AG04449 (cell line): ENCODE results near the gene BRDT.

Experiments used
- CTCF ChIA-PET: fragments of 350-600 bp; formaldehyde crosslinking; extraction: SDS; loops from one replicate; lab custom pipeline; 2021; ENCODE audit warnings: antibody characterized with exemption; lab: Yijun Ruan, JAX
- POLR2A ChIA-PET: fragments of 400-600, 350-600 bp; formaldehyde crosslinking; extraction: SDS; loops from one replicate; lab custom pipeline; 2020; ENCODE audit warnings: antibody characterized with exemption, inconsistent platforms; lab: Yijun Ruan, JAX
- DNase-seq: peaks from one replicate; pipeline ENCODE4 v3.0.0-alpha.2; 2010; ENCODE audit warnings: low read depth, low spot score
- H3K4me3 ChIP-seq: 2 replicates; pipeline ENCODE4 v1.5.1; 2011; ENCODE audit warnings: low read depth, mild to moderate bottlenecking, control low read depth, low read length
- CTCF ChIP-seq: IDR thresholded peaks from one replicate; pipeline ENCODE4 v1.5.1; 2011; ENCODE audit warnings: mild to moderate bottlenecking, moderate library complexity, low read length, control low read depth, inconsistent platforms; ENCODE audit not compliant: insufficient read depth; ENCODE audit errors: missing control alignments

The BRDT gene

GRCh38 chr1:91949356-91949699, at the start of gene BRDT:
Gene BRDT, plus strand, starts transcription at chr1:91949401. Its CDS starts 13,354 bp downstream, at chr1:91962755.
- TF ChIP-seq CTCF: no peak
- CTCF ChIA-PET: no interaction called here
- H3K4me3 ChIP-seq: no peak within 1 kb of the TSS
- no peak for DNase-seq
- POLR2A ChIA-PET: no interaction called here

- POLR2A ChIA-PET: interaction anchor here (0.6 kb wide), 1 partner anchor 15 kb away, joined by 3 read pairs; no protein-coding TSS in a partner anchor
- DNase-seq: peak; percentile 77
- no peak for TF ChIP-seq CTCF
- no peak overlapping the region for H3K4me3 ChIP-seq
- CTCF ChIA-PET: interaction anchor here (1.1 to 5.5 kb wide), 6 partner anchors 9 to 388 kb away, joined by 3 to 27 read pairs (median 4); partner anchors contain the start of gene TGFBR3
Measured at GRCh38 chr1:91900562-91900961, 48.6 kb upstream of the BRDT start.

- no peak for TF ChIP-seq CTCF
- CTCF ChIA-PET: interaction anchor here (0.8 to 5.5 kb wide), 9 partner anchors 9 to 399 kb away, joined by 3 to 27 read pairs (median 4); partner anchors contain the start of gene TGFBR3
- POLR2A ChIA-PET: no interaction called here
- no peak overlapping the region for H3K4me3 ChIP-seq
- DNase-seq: no peak
Measured at GRCh38 chr1:91901231-91901630, 48.0 kb upstream of the BRDT start.

GRCh38 chr1:91912266-91912665, 36.9 kb upstream of the BRDT start:
- TF ChIP-seq CTCF: no peak
- CTCF ChIA-PET: no interaction called here
- no peak overlapping the region for H3K4me3 ChIP-seq
- POLR2A ChIA-PET: no interaction called here
- no peak for DNase-seq

- CTCF ChIA-PET: interaction anchor here (0.9 to 1.7 kb wide), 2 partner anchors 15 to 400 kb away, joined by 3 to 5 read pairs; no protein-coding TSS in a partner anchor
- no peak for DNase-seq
- no peak overlapping the region for H3K4me3 ChIP-seq
- no peak for TF ChIP-seq CTCF
- POLR2A ChIA-PET: no interaction called here
Measured at GRCh38 chr1:91913018-91913417, 36.2 kb upstream of the BRDT start.

GRCh38 chr1:91916046-91916445, 33.2 kb upstream of the BRDT start:
- ChIA-PET CTCF (interaction anchor here (1.3 kb wide), 1 partner anchor 32 kb away, joined by 4 read pairs; no protein-coding TSS in a partner anchor), POLR2A (no interaction called here)
- no peak for DNase-seq
- TF ChIP-seq CTCF: no peak
- no peak overlapping the region for H3K4me3 ChIP-seq
